HG03039 (cell line): ENCODE measurements around the gene FAM241A.
"Not testable (repeated sequence)": the region's sequence is repeated elsewhere in the genome, so short reads cannot be mapped to it uniquely, and the experiment has no call there.

Source experiments
- ATAC-seq: cut with Tn5 transposase; IDR thresholded peaks from one replicate; pipeline ENCODE4 v1.9.1; 2021; ENCODE audit warnings: mild to moderate bottlenecking, moderate library complexity; ENCODE audit not compliant: unreplicated experiment

The FAM241A gene

GRCh38 chr4:112145326-112145789 is at the start of gene FAM241A:
TSS of gene FAM241A (plus strand) at chr4:112145454. CDS start at chr4:112145581, 127 bp downstream.
- peak; percentile 81 for ATAC-seq

GRCh38 chr4:112098841-112099530 is 46.3 kb upstream of the FAM241A start:
- no peak for ATAC-seq

DNA sequence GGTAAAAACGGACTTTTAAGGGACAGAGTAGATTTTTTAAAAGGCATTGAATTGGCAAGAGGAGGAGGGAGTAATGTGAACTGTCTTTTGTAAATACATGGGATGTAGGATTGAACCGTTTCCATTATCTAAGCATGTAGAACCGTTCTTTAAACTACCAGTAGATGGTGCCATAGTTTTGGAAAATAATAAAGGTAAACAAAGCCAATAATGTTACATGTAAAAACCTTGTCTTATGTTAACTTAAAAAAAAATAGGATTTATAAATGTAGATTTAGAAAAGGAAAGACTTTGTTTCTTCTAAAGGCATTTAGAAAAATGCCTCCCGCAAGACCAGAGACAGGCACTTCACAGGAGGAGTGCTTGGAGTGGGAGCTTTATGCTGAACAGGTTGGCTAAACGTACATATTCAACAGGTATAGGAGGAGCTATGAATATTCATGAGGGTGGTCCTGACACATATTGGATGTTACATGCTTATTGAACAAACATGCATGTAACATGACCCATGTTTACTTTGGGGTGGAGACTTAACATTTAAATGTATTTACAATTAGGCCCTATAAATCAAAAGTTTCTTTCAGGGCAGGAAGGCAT is 45.5 kb upstream of the FAM241A start:
- peak; percentile 56 for ATAC-seq

- ATAC-seq: no peak
These were observed 42.3 kb upstream of the FAM241A start for GRCh38 chr4:112102875-112103370.

- ATAC-seq: no peak
These were observed 39.9 kb upstream of the FAM241A start for GRCh38 chr4:112105201-112105969.

DNA sequence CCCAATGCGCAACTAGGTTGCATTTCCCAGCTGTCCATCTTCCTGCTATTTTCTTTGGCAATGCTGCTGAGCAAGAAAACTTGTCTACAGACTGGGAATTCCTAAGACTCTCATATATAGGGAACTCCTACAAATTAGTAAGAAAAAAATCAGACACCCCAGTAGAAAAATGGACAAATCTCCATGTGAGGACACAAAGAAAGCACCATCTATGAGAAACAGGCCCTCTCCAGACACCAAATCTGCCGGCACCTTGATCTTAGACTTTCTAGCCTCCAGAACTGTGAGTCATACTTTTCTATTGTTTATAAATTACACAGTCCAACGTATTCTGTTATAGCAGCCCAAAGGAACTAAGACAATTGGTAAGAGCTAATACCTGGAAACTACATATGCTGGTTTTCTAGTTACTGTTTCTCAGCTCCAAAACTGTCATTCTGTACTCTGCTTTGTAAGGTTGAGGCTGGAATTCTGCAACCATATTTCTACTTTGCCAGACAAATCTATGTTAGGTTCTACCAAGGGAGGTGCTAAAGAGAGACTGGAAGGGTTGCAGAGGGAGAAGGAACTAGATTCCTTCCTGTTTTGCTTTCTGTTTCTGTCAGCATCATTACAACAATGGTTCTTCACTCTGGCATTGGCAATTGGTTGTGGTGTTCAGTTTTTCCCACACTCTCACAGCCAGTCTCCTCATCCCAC is 35.7 kb upstream of the FAM241A start:
- ATAC-seq: peak; percentile 73

- ATAC-seq: no peak
These were observed 35.2 kb upstream of the FAM241A start for GRCh38 chr4:112110059-112110425.

GRCh38 chr4:112111306-112111705 is 33.9 kb upstream of the FAM241A start:
- ATAC-seq: no peak

- ATAC-seq: not testable (repeated sequence)
These were observed 33.2 kb upstream of the FAM241A start for GRCh38 chr4:112112095-112112494.

GRCh38 chr4:112112590-112113170 is 32.6 kb upstream of the FAM241A start:
- ATAC-seq: no peak

DNA sequence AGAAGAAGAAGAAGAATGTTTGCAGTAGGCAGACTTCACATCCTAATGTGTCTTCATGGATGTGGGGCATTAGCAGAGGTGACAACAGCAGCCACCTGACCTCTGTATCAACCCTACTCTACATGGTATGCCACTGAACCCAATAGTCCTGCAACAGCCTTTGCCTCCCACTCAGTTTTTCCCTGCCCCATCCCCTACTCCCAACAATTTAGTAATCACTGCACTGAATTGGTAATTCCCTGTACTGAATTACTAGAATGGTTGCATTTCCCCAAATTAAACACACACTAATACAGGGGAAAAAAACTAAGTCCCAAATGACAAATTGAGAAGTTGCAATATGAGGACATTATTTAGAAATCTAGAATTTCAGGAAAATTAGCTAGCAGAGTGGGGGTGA is 31.4 kb upstream of the FAM241A start:
- no peak for ATAC-seq

- no peak for ATAC-seq
These were observed 30.8 kb upstream of the FAM241A start for GRCh38 chr4:112114452-112114851.

- no peak for ATAC-seq
These were observed 26.4 kb upstream of the FAM241A start for GRCh38 chr4:112118742-112119352.

DNA sequence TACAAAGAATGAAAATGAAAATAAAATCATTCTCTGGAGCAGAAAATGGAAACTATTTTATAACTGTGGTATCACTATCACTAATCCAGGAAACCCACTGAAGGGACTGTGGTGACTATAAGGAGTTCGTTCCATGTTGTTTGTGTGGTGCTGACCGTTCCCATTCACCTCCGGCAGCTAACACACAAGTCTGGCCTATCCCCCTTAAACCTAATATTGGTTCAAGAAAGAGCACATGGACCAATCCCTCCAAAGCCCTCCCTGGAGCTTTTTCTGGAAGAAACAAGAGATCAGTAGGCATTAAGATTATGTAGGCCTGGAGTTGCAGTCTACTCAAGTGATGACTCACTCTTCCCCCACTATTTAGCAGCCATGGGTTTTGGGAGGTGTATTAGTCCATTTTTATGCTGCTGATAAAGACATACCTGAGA is 25.9 kb upstream of the FAM241A start:
- peak; percentile 89 for ATAC-seq

DNA sequence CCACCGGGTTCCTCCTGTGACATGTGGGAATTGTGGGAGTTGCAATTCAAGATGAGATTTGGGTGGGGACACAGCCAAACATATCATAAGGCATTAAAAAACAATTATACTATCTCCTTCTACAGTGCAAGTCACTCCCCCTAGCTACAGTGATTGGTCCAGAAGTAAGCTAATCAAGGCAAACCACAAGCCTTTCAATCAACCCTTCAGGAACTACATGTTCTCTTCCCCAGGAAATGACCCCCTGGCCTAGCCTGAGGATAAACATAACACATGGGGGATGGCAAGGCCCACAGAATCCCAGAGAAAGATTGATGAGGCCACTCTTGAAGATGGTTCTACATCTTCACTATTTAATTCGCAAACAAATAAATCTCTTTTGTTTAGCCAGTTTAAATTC is 25.2 kb upstream of the FAM241A start:
- no peak for ATAC-seq

GRCh38 chr4:112125416-112125815 is 19.8 kb upstream of the FAM241A start:
- no peak for ATAC-seq

- no peak for ATAC-seq
These were observed 18.1 kb upstream of the FAM241A start for GRCh38 chr4:112127048-112127637.

DNA sequence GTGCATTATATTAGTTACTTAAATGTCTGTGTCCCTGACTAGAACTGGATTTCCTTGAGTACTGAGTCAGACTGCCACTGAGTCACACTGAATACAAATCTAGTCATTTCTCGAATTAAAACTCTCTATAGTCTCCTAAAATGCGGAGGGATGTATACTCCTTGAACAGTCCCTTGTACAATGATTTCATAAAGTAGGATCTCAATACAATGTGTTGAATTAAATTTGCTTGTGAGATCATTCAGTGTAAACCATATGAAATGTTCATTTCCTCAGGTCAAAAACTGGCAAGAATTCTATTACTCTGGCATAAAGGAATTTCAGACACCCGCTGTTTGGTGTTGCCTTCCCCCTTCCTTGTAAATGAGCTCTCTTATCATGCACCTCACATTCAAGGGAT is 17.5 kb upstream of the FAM241A start:
- ATAC-seq: no peak

GRCh38 chr4:112128452-112128851 is 16.8 kb upstream of the FAM241A start:
- ATAC-seq: no peak

DNA sequence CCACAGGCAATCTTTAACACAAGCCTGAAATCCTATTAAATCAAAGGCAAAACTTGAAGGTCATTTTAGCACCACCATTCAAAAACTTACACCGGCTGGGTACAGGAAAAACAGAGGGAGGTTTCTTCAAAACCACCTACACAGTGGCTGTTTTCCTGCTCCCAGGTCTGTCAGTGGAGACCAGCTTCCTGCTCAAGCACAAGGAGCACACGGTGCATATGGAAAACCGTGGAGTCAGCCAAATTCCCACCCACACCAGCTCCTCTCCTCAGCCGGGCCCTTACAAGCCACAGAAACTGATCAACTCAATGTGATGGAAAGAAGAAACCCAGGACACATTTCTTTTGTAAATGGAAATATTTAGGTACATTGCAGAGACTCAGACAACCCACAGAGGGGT is 14.3 kb upstream of the FAM241A start:
- ATAC-seq: no peak
